SK-N-SH treated with all-trans-retinoic acid at 6 μM for 48 hours (cell line): ENCODE measurements around the gene MIX23.

ENCODE experiments used
- ATAC-seq: fragments of 200-7000 bp; cut with Tn5 transposase; 3 replicates; pipeline ENCODE4 v1.9.1; 2020; ENCODE audit warnings: mild to moderate bottlenecking, moderate library complexity
- ARNTL ChIP-seq: fragments of 450-650 bp; formaldehyde crosslinking; IDR thresholded peaks from 2 replicates; pipeline ENCODE4 v1.5.0; 2020; ENCODE audit warnings: low read depth, mild to moderate bottlenecking, moderate library complexity, borderline replicate concordance
- BACH2 ChIP-seq: fragments of 250-450 bp; sonication (Bioruptor Pico); IDR thresholded peaks from 2 replicates; pipeline ENCODE4 v1.9.0; 2021; ENCODE audit warnings: mild to moderate bottlenecking, borderline replicate concordance
- CSDC2 ChIP-seq: fragments of 250-450 bp; sonication (Bioruptor Pico); IDR thresholded peaks from 2 replicates; pipeline ENCODE4 v1.5.0; 2020; ENCODE audit warnings: mild to moderate bottlenecking, moderate library complexity
- CSRNP3 ChIP-seq: fragments of 250-450 bp; sonication (Bioruptor Pico); IDR thresholded peaks from 2 replicates; pipeline ENCODE4 v1.5.1; 2021; ENCODE audit warnings: mild to moderate bottlenecking, moderate library complexity
- ESRRG ChIP-seq: fragments of 250-450 bp; sonication (Bioruptor Pico); IDR thresholded peaks from 2 replicates; pipeline ENCODE4 v1.6.1; 2021; ENCODE audit warnings: mild to moderate bottlenecking
- ISL1 ChIP-seq: fragments of 250-450 bp; sonication (Bioruptor Pico); IDR thresholded peaks from 2 replicates; pipeline ENCODE4 v2.1.2; 2022; ENCODE audit warnings: mild to moderate bottlenecking, moderate library complexity
- OSR1 ChIP-seq: fragments of 250-450 bp; sonication (Bioruptor Pico); IDR thresholded peaks from 2 replicates; pipeline ENCODE4 v1.8.0; 2022; ENCODE audit warnings: moderate library complexity, mild to moderate bottlenecking, inconsistent platforms
- PATZ1 ChIP-seq: fragments of 250-450 bp; sonication (Bioruptor Pico); IDR thresholded peaks from 2 replicates; pipeline ENCODE4 v1.8.0; 2020; ENCODE audit warnings: mild to moderate bottlenecking, moderate library complexity, borderline replicate concordance
- PPARA ChIP-seq: fragments of 250-450 bp; sonication (Bioruptor Pico); IDR thresholded peaks from 2 replicates; pipeline ENCODE4 v1.5.0; 2020; ENCODE audit warnings: mild to moderate bottlenecking, borderline replicate concordance
- RARB ChIP-seq: fragments of 250-450 bp; sonication (Bioruptor Pico); IDR thresholded peaks from 2 replicates; pipeline ENCODE4 v1.8.0; 2021; ENCODE audit warnings: mild to moderate bottlenecking, moderate library complexity
- SNAI2 ChIP-seq: fragments of 250-450 bp; sonication (Bioruptor Pico); IDR thresholded peaks from 2 replicates; pipeline ENCODE4 v1.5.0; 2020; ENCODE audit warnings: mild to moderate bottlenecking, moderate library complexity
- TCF4 ChIP-seq: fragments of 250-450 bp; sonication (Bioruptor Pico); IDR thresholded peaks from 2 replicates; pipeline ENCODE4 v1.8.0; 2021; ENCODE audit warnings: mild to moderate bottlenecking, moderate library complexity, borderline replicate concordance
- TSHZ2 ChIP-seq: fragments of 250-450 bp; sonication (Bioruptor Pico); IDR thresholded peaks from 2 replicates; pipeline ENCODE4 v1.5.0; 2020; ENCODE audit warnings: mild to moderate bottlenecking, moderate library complexity
- ZC3H10 ChIP-seq: fragments of 250-450 bp; sonication (Bioruptor Pico); IDR thresholded peaks from 2 replicates; pipeline ENCODE4 v1.5.1; 2021; ENCODE audit warnings: mild to moderate bottlenecking, moderate library complexity
- ZFP3 ChIP-seq: fragments of 250-450 bp; sonication (Bioruptor Pico); IDR thresholded peaks from 2 replicates; pipeline ENCODE4 v1.5.0; 2020; ENCODE audit warnings: mild to moderate bottlenecking, moderate library complexity
- ZFP30 ChIP-seq: fragments of 450-650 bp; formaldehyde crosslinking; IDR thresholded peaks from 2 replicates; pipeline ENCODE4 v1.5.0; 2022; ENCODE audit warnings: mild to moderate bottlenecking, moderate library complexity
- ZNF565 ChIP-seq: fragments of 450-650 bp; formaldehyde crosslinking; conservative IDR thresholded peaks from 2 replicates; pipeline ENCODE4 v1.5.0; 2020; ENCODE audit warnings: low read depth, mild to moderate bottlenecking, moderate library complexity
- ZNF70 ChIP-seq: fragments of 450-650 bp; formaldehyde crosslinking; IDR thresholded peaks from 2 replicates; pipeline ENCODE4 v1.5.0; 2020; ENCODE audit warnings: mild to moderate bottlenecking, moderate library complexity
- ZNF8 ChIP-seq: fragments of 450-650 bp; formaldehyde crosslinking; IDR thresholded peaks from 2 replicates; pipeline ENCODE4 v1.5.0; 2020; ENCODE audit warnings: mild to moderate bottlenecking, moderate library complexity
- TF ChIP-seq, protein P1 (sequence below): fragments of 250-450 bp; sonication (Bioruptor Pico); IDR thresholded peaks from 2 replicates; pipeline ENCODE4 v1.8.0; 2021; ENCODE audit warnings: low read depth, mild to moderate bottlenecking, moderate library complexity, borderline replicate concordance
- TF ChIP-seq, protein P2 (sequence below): fragments of 250-450 bp; sonication (Bioruptor Pico); IDR thresholded peaks from 2 replicates; pipeline ENCODE4 v1.5.1; 2020; ENCODE audit warnings: low read depth, mild to moderate bottlenecking, moderate library complexity

The MIX23 gene

GRCh38 chr3:122382888-122383666 is at the start of gene MIX23:
Gene MIX23 (minus strand): TSS chr3:122383231. CDS start chr3:122383224, 7 bp downstream.
- peak; percentile 82 for ATAC-seq
- peak; percentile 60; the same call in 1 of the 2 replicates for TF ChIP-seq ZFP3 (CRISPR knock-in tag)
- TF ChIP-seq TCF4 (CRISPR knock-in tag): no peak

- TF ChIP-seq, protein P1, sequence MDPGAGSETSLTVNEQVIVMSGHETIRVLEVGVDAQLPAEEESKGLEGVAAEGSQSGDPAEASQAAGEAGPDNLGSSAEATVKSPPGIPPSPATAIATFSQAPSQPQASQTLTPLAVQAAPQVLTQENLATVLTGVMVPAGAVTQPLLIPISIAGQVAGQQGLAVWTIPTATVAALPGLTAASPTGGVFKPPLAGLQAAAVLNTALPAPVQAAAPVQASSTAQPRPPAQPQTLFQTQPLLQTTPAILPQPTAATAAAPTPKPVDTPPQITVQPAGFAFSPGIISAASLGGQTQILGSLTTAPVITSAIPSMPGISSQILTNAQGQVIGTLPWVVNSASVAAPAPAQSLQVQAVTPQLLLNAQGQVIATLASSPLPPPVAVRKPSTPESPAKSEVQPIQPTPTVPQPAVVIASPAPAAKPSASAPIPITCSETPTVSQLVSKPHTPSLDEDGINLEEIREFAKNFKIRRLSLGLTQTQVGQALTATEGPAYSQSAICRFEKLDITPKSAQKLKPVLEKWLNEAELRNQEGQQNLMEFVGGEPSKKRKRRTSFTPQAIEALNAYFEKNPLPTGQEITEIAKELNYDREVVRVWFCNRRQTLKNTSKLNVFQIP (CRISPR knock-in tag): no peak
- no peak for TF ChIP-seq ZNF70 (CRISPR knock-in tag)
- no peak for TF ChIP-seq ZNF565 (CRISPR knock-in tag)
- no peak for TF ChIP-seq BACH2 (CRISPR knock-in tag)
- TF ChIP-seq ZC3H10 (CRISPR knock-in tag): no peak
- no peak for TF ChIP-seq ZFP30 (CRISPR knock-in tag)
- no peak for TF ChIP-seq CSRNP3 (CRISPR knock-in tag)
- TF ChIP-seq ISL1 (CRISPR knock-in tag): no peak
- TF ChIP-seq TSHZ2 (CRISPR knock-in tag): no peak
- TF ChIP-seq, protein P2, sequence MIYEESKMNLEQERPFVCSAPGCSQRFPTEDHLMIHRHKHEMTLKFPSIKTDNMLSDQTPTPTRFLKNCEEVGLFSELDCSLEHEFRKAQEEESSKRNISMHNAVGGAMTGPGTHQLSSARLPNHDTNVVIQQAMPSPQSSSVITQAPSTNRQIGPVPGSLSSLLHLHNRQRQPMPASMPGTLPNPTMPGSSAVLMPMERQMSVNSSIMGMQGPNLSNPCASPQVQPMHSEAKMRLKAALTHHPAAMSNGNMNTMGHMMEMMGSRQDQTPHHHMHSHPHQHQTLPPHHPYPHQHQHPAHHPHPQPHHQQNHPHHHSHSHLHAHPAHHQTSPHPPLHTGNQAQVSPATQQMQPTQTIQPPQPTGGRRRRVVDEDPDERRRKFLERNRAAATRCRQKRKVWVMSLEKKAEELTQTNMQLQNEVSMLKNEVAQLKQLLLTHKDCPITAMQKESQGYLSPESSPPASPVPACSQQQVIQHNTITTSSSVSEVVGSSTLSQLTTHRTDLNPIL: no peak
- no peak for TF ChIP-seq ESRRG
- no peak for TF ChIP-seq ZFP3 (CRISPR knock-in tag)
- TF ChIP-seq PATZ1: no peak
- TF ChIP-seq SNAI2 (CRISPR knock-in tag): no peak
- no peak for TF ChIP-seq TCF4 (CRISPR knock-in tag)
- no peak for TF ChIP-seq ARNTL (CRISPR knock-in tag)
- no peak for TF ChIP-seq ZNF8 (CRISPR knock-in tag)
- TF ChIP-seq, all 23 proteins: peak for 0
- no peak for ATAC-seq
These were observed 47.3 kb upstream of the MIX23 start for GRCh38 chr3:122430371-122430770.

GRCh38 chr3:122427857-122428471 is 44.9 kb upstream of the MIX23 start:
- ATAC-seq: no peak
- TF ChIP-seq, protein P1 (CRISPR knock-in tag): no peak
- TF ChIP-seq BACH2 (CRISPR knock-in tag): no peak
- no peak for TF ChIP-seq ZNF70 (CRISPR knock-in tag)
- no peak for TF ChIP-seq ISL1 (CRISPR knock-in tag)
- TF ChIP-seq TCF4 (CRISPR knock-in tag): no peak
- TF ChIP-seq CSRNP3 (CRISPR knock-in tag): no peak
- TF ChIP-seq ZFP30 (CRISPR knock-in tag): no peak
- no peak for TF ChIP-seq ZNF8 (CRISPR knock-in tag)
- no peak for TF ChIP-seq ARNTL (CRISPR knock-in tag)
- no peak for TF ChIP-seq CSDC2 (CRISPR knock-in tag)
- no peak for TF ChIP-seq PPARA (CRISPR knock-in tag)
- no peak for TF ChIP-seq ZFP3 (CRISPR knock-in tag)
- no peak for TF ChIP-seq OSR1 (CRISPR knock-in tag)
- TF ChIP-seq RARB (CRISPR knock-in tag): no peak
